ENCODE measurements around the gene KIF3C. TPM values are rescaled to one million over a fixed set of nuclear protein-coding genes. Genes with fewer than 3 reads are reported as not detected.
A peak's percentile ranks its signal among the peaks of the same experiment; 100 is the strongest.

KIF3C gene
- total RNA-seq, 4 donors from 2014 or later, result 6.6 to 14.3 (median 9.3) TPM

- H3K4me1 ChIP-seq, result peaks cover 10 to 31% (median 24%) of the 10 kb centered on the region in 4 donors
- H3K4me3 ChIP-seq, result peak overlapping the region; percentile 77 to 89 (median 87)
- peak overlapping the region; percentile 87 to 95 (median 93) for H3K27ac ChIP-seq (replicated peaks in 1 of 4)
- intact Hi-C loops (cut with DNase I), result no loop called here
- TF ChIP-seq POLR2A (IDR thresholded peaks at IDR 0.05; ENCODE audit: low read depth) (no peak), POLR2AphosphoS5 (IDR thresholded peaks at IDR 0.05) (peak; percentile 28 to 35)
- peaks cover 0 to 5% (median 0%) of the 10 kb centered on the region in 4 donors for H3K27me3 ChIP-seq
- H3K36me3 ChIP-seq, result peaks cover 0 to 6% (median 0%) of the 10 kb centered on the region in 4 donors
- no peak for DNase-seq (ENCODE audit: extremely low spot score)
- WGBS, result under 1% methylated on average over 34 of the region's 64 CpGs
- H3K9me3 ChIP-seq, result no peaks in the 10 kb centered on the region
Measured at GRCh38 chr2:25877431-25878360, 104.6 kb downstream of the KIF3C start.

Small RNAs within 50 kb of the gene (small RNA-seq; reads per million reads assigned to genes)
- gene NDUFB4P4 (0 reads per million in 3 donors), gene UQCRHP2 (0 reads per million in 3 donors)

Other genes starting within 250 kb of the KIF3C start
- gene ASXL2, start 104.0 kb downstream of the KIF3C start, total RNA-seq, result 10 to 100 TPM; 17.4 to 25.1 (median 20.5) TPM
- gene RAB10, start 51.6 kb upstream of the KIF3C start, total RNA-seq, result 100 to 1,000 TPM in 2 of 4 donors, 10 to 100 TPM in 2; 91.0 to 106 (median 98.1) TPM
- 1 to 10 TPM; 2.5 to 5.5 (median 3.6) TPM for gene GAREM2, start 190.6 kb upstream of the KIF3C start, total RNA-seq